HEK293T (cell line): ENCODE measurements around the gene MCRS1.

Experiments used
- CTCF ChIA-PET: fragments of 350-600 bp; formaldehyde crosslinking; extraction: SDS; loops from one replicate; lab custom pipeline; 2021; ENCODE audit warnings: antibody characterized with exemption, inconsistent platforms; lab: Yijun Ruan, JAX
- POLR2A ChIA-PET: fragments of 350-600 bp; formaldehyde crosslinking; extraction: SDS; loops from one replicate; lab custom pipeline; 2020; ENCODE audit warnings: antibody characterized with exemption, inconsistent platforms; lab: Yijun Ruan, JAX
- DNase-seq: peaks from one replicate; pipeline ENCODE4 v3.0.0; 2012; ENCODE audit warnings: mixed read lengths; ENCODE audit errors: extremely low spot score
- ARNT ChIP-seq: fragments of 450-650 bp; IDR thresholded peaks from 2 replicates; pipeline ENCODE4 v1.6.1; 2017; ENCODE audit warnings: mild to moderate bottlenecking
- BHLHE40 ChIP-seq: fragments of 450-650 bp; IDR thresholded peaks from 2 replicates; pipeline ENCODE4 v1.6.1; 2016; ENCODE audit warnings: mild to moderate bottlenecking, moderate library complexity, borderline replicate concordance
- CTBP1 ChIP-seq: fragments of 450-650 bp; IDR thresholded peaks from 2 replicates; pipeline ENCODE4 v1.6.1; 2016; ENCODE audit warnings: borderline replicate concordance
- ELF4 ChIP-seq: fragments of 450-650 bp; IDR thresholded peaks from 2 replicates; pipeline ENCODE4 v1.6.1; 2017; ENCODE audit warnings: antibody characterized with exemption
- FOXA1 ChIP-seq: fragments of 450-650 bp; IDR thresholded peaks from 2 replicates; pipeline ENCODE4 v1.6.1; 2016; ENCODE audit warnings: mild to moderate bottlenecking
- FOXK2 ChIP-seq: fragments of 450-650 bp; IDR thresholded peaks from 2 replicates; pipeline ENCODE4 v1.6.1; 2016; ENCODE audit warnings: mild to moderate bottlenecking
- FOXM1 ChIP-seq: fragments of 450-650 bp; IDR thresholded peaks from 2 replicates; pipeline ENCODE4 v1.6.1; 2017; ENCODE audit warnings: mild to moderate bottlenecking, borderline replicate concordance
- HDGF ChIP-seq: fragments of 450-650 bp; IDR thresholded peaks from 2 replicates; pipeline ENCODE4 v1.6.1; 2017; ENCODE audit warnings: antibody characterized with exemption, borderline replicate concordance
- L3MBTL2 ChIP-seq: fragments of 450-650 bp; conservative IDR thresholded peaks from 2 replicates; pipeline ENCODE4 v1.6.1; 2016; ENCODE audit warnings: mild to moderate bottlenecking
- LEF1 ChIP-seq: fragments of 450-650 bp; IDR thresholded peaks from 2 replicates; pipeline ENCODE4 v1.6.1; 2017; ENCODE audit warnings: mild to moderate bottlenecking, borderline replicate concordance
- NFRKB ChIP-seq: fragments of 450-650 bp; IDR thresholded peaks from 2 replicates; pipeline ENCODE4 v1.6.1; 2016; ENCODE audit warnings: mild to moderate bottlenecking, moderate library complexity
- SP1 ChIP-seq: fragments of 450-650 bp; IDR thresholded peaks from 2 replicates; pipeline ENCODE4 v1.6.1; 2017
- SUZ12 ChIP-seq: fragments of 450-650 bp; IDR thresholded peaks from 2 replicates; pipeline ENCODE4 v1.6.1; 2016; ENCODE audit warnings: mild to moderate bottlenecking
- TARDBP ChIP-seq: fragments of 450-650 bp; IDR thresholded peaks from 2 replicates; pipeline ENCODE4 v1.6.1; 2016
- ZNF384 ChIP-seq: fragments of 450-650 bp; IDR thresholded peaks from 2 replicates; pipeline ENCODE4 v1.6.1; 2016
- TF ChIP-seq, protein P1 (sequence below): fragments of 450-650 bp; IDR thresholded peaks from 2 replicates; pipeline ENCODE4 v1.6.1; 2016

MCRS1 gene

DNA sequence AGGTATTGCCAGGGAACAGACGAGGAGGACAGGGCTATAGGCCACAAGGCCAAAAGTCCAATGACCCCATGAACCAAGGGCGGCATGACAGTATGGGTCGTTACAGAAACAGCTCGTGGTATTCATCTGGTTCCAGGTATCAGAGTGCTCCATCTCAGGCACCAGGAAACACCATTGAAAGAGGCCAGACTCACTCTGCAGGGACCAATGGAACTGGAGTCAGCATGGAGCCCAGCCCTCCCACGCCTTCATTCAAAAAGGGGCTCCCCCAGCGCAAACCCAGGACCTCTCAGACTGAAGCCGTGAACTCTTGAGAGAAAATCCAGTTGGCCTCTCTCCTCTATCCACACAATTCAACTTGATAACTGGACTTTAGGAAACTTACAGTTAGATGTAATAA, 42.0 kb downstream of the MCRS1 start:
- no peak for TF ChIP-seq SP1
- TF ChIP-seq FOXA1 = no peak
- TF ChIP-seq FOXM1 = no peak
- no peak for TF ChIP-seq ZNF384
- TF ChIP-seq BHLHE40 = no peak
- no peak for TF ChIP-seq SUZ12
- TF ChIP-seq ARNT = no peak
- TF ChIP-seq TARDBP = no peak
- no peak for TF ChIP-seq L3MBTL2
- no peak for TF ChIP-seq HDGF
- TF ChIP-seq NFRKB = no peak
- TF ChIP-seq, protein P1, sequence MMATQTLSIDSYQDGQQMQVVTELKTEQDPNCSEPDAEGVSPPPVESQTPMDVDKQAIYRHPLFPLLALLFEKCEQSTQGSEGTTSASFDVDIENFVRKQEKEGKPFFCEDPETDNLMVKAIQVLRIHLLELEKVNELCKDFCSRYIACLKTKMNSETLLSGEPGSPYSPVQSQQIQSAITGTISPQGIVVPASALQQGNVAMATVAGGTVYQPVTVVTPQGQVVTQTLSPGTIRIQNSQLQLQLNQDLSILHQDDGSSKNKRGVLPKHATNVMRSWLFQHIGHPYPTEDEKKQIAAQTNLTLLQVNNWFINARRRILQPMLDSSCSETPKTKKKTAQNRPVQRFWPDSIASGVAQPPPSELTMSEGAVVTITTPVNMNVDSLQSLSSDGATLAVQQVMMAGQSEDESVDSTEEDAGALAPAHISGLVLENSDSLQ = no peak
- TF ChIP-seq FOXK2 = no peak
- no peak for TF ChIP-seq LEF1
- no peak for TF ChIP-seq CTBP1
- no peak for TF ChIP-seq ELF4
- CTCF ChIA-PET = interaction anchor here (1.1 to 1.7 kb wide), 2 partner anchors 168 to 169 kb away, joined by 3 to 5 read pairs; no protein-coding TSS in a partner anchor
- no peak for DNase-seq
- POLR2A ChIA-PET = no interaction called here

GRCh38 chr12:49524660-49525324, 43.1 kb downstream of the MCRS1 start:
- POLR2A ChIA-PET = no interaction called here
- TF ChIP-seq BHLHE40 (no peak), SP1 (no peak), ARNT (no peak), L3MBTL2 (no peak), LEF1 (no peak), FOXK2 (no peak), FOXA1 (no peak), TARDBP (no peak), CTBP1 (no peak), FOXM1 (no peak), NFRKB (no peak), ELF4 (no peak), SUZ12 (no peak), HDGF (no peak), ZNF384 (no peak)
- TF ChIP-seq, protein P1 = no peak
- CTCF ChIA-PET = interaction anchor here (1.7 kb wide), 1 partner anchor 166 kb away, joined by 5 read pairs; no protein-coding TSS in a partner anchor
- DNase-seq = no peak

DNA sequence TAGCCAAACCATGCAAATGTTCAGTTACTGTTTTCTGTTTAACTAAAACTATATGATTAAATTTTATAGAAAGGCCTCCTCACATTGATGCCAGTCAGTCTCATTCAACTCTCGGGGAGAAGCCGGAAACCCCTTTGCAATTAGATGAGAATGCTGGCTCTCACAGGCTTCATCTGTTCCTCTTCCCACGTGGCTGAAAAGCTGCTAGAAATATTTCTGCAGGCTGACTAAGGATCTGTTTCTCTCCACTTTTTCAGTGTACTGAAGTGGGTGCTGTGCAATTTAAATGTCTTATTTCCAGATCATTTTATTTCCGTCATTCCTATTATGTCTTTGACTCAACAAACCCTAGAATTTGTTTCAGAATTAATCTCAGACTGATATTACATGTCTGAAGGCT, 46.6 kb downstream of the MCRS1 start:
- POLR2A ChIA-PET = no interaction called here
- CTCF ChIA-PET = no interaction called here
- TF ChIP-seq ELF4 = no peak
- no peak for TF ChIP-seq BHLHE40
- no peak for TF ChIP-seq NFRKB
- TF ChIP-seq FOXM1 = no peak
- no peak for TF ChIP-seq ZNF384
- TF ChIP-seq, protein P1 = no peak
- TF ChIP-seq LEF1 = no peak
- no peak for TF ChIP-seq CTBP1

DNA sequence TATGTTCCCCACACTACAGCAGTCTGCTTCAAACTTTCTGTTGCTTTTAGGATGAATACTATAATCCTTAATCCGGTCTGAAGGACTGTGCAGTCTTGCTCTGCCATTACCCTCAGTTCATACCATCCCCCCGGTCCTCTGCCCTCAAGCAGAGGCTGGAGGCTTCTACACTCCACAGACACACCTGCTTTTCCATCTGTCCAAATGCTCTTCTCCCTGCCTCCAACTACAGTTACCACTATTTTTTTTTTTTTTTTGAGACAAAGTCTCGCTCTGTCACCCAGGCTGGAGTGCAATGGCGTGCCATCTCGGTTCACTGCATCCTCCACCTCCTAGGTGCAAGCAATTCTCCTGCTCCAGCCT, 48.4 kb downstream of the MCRS1 start:
- POLR2A ChIA-PET = interaction anchor here (1.4 to 1.5 kb wide), 2 partner anchors 152 to 197 kb away, joined by 4 to 6 read pairs; partner anchors contain the start of genes SPATS2 and TROAP
- no peak for DNase-seq
- CTCF ChIA-PET = interaction anchor here (0.7 kb wide), 1 partner anchor 161 kb away, joined by 3 read pairs; no protein-coding TSS in a partner anchor
- TF ChIP-seq BHLHE40 (no peak), TARDBP (no peak), FOXK2 (no peak), ZNF384 (no peak), CTBP1 (no peak), LEF1 (no peak), NFRKB (no peak), ELF4 (no peak), HDGF (no peak), FOXA1 (no peak), ARNT (no peak), L3MBTL2 (no peak), SUZ12 (no peak)
- TF ChIP-seq, protein P1 = no peak

More for the DNA sequence above, 46.6 kb downstream of the MCRS1 start:
- DNase-seq = no peak

- CTCF ChIA-PET = interaction anchor here (0.7 to 1.1 kb wide), 2 partner anchors 160 to 161 kb away, joined by 3 to 4 read pairs; no protein-coding TSS in a partner anchor
- TF ChIP-seq ELF4 (no peak), FOXK2 (no peak), BHLHE40 (no peak), CTBP1 (no peak)
- POLR2A ChIA-PET = interaction anchor here (1.4 to 1.5 kb wide), 2 partner anchors 152 to 196 kb away, joined by 4 to 6 read pairs; partner anchors contain the start of genes SPATS2 and TROAP
- DNase-seq = no peak
These were observed 48.9 kb downstream of the MCRS1 start for GRCh38 chr12:49518914-49519573.
